Adipocyte (in vitro differentiated cells): Measurements from ENCODE around the gene SYNGR3.

Source experiments
- DNase-seq: peaks from one replicate; pipeline ENCODE4 v3.0.0-alpha.2; 2015; ENCODE audit warnings: low read depth
- H3K27me3 ChIP-seq: replicated peaks from 2 replicates; pipeline ENCODE4 v1.7.0; 2013; ENCODE audit warnings: mild to moderate bottlenecking, low read length, moderate library complexity; ENCODE audit not compliant: control insufficient read depth, insufficient read depth
- H3K36me3 ChIP-seq: 2 replicates; pipeline ENCODE4 v1.7.0; 2013; ENCODE audit warnings: low read length, mild to moderate bottlenecking, moderate library complexity; ENCODE audit not compliant: control insufficient read depth, insufficient read depth, severe bottlenecking
- H3K4me1 ChIP-seq: 2 replicates; pipeline ENCODE4 v1.7.0; 2013; ENCODE audit warnings: mild to moderate bottlenecking, low read length, moderate library complexity; ENCODE audit not compliant: control insufficient read depth, insufficient read depth
- H3K4me3 ChIP-seq: 2 replicates; pipeline ENCODE4 v1.7.0; 2013; ENCODE audit warnings: mild to moderate bottlenecking, low read length, moderate library complexity
- H3K9ac ChIP-seq: 2 replicates; pipeline ENCODE4 v1.7.0; 2013; ENCODE audit warnings: mild to moderate bottlenecking, low read length, moderate library complexity
- H3K9me3 ChIP-seq: 2 replicates; pipeline ENCODE4 v1.7.0; 2013; ENCODE audit warnings: mild to moderate bottlenecking, low read length, moderate library complexity; ENCODE audit not compliant: control insufficient read depth

Gene SYNGR3

GRCh38 chr16:1982013-1982433 is 7.7 kb upstream of the SYNGR3 start:
- H3K36me3 ChIP-seq: peaks cover 28% of the 10 kb centered on the region
- H3K9ac ChIP-seq: no peak overlapping the region
- DNase-seq: no peak
- peaks cover 15% of the 10 kb centered on the region for H3K4me1 ChIP-seq
- H3K4me3 ChIP-seq: no peak overlapping the region
- H3K9me3 ChIP-seq: no peaks in the 10 kb centered on the region
- H3K27me3 ChIP-seq: peaks cover 6% of the 10 kb centered on the region

- H3K36me3 ChIP-seq: peaks cover 19% of the 10 kb centered on the region
- no peaks in the 10 kb centered on the region for H3K9me3 ChIP-seq
- peaks cover 15% of the 10 kb centered on the region for H3K4me1 ChIP-seq
- H3K27me3 ChIP-seq: peaks cover 6% of the 10 kb centered on the region
- no peak for DNase-seq
- peak overlapping the region; percentile 78 for H3K9ac ChIP-seq
- peak overlapping the region; percentile 76 for H3K4me3 ChIP-seq
Observed at GRCh38 chr16:1982991-1983543, 6.7 kb upstream of the SYNGR3 start.

- Histone ChIP-seq H3K9ac (peak within 1 kb of the TSS; percentile 78), H3K27me3 (peaks cover 6% of the 10 kb centered on the region)
Observed at GRCh38 chr16:1983544-1984346, 6.0 kb upstream of the SYNGR3 start, which contains the start of gene GFER. TSS of gene GFER (plus strand) at chr16:1984193. CDS start at chr16:1984219, 26 bp downstream.

GRCh38 chr16:1984347-1985225 is 5.2 kb upstream of the SYNGR3 start:
- Histone ChIP-seq H3K4me1 (peaks cover 12% of the 10 kb centered on the region), H3K36me3 (peaks cover 11% of the 10 kb centered on the region), H3K4me3 (peak overlapping the region; percentile 76), H3K9ac (peak overlapping the region; percentile 78), H3K27me3 (peaks cover 10% of the 10 kb centered on the region), H3K9me3 (no peaks in the 10 kb centered on the region)
- peak; percentile 51 for DNase-seq

More at GRCh38 chr16:1983544-1984346, 6.0 kb upstream of the SYNGR3 start, which contains the start of gene GFER:
- H3K4me1 ChIP-seq: peaks cover 15% of the 10 kb centered on the region
- peak; percentile 96 for DNase-seq
- H3K36me3 ChIP-seq: peaks cover 13% of the 10 kb centered on the region
- H3K4me3 ChIP-seq: peak within 1 kb of the TSS; percentile 76
- H3K9me3 ChIP-seq: no peaks in the 10 kb centered on the region

- peaks cover 10% of the 10 kb centered on the region for H3K4me1 ChIP-seq
- peaks cover 11% of the 10 kb centered on the region for H3K36me3 ChIP-seq
- peak overlapping the region; percentile 78 for H3K9ac ChIP-seq
- no peaks in the 10 kb centered on the region for H3K9me3 ChIP-seq
- H3K27me3 ChIP-seq: peaks cover 12% of the 10 kb centered on the region
- no peak for DNase-seq
- H3K4me3 ChIP-seq: no peak overlapping the region
Observed at GRCh38 chr16:1985466-1986150, 4.2 kb upstream of the SYNGR3 start.

GRCh38 chr16:1987198-1987597 is 2.6 kb upstream of the SYNGR3 start:
- Histone ChIP-seq H3K36me3 (peaks cover 11% of the 10 kb centered on the region), H3K4me3 (no peak overlapping the region), H3K9ac (no peak overlapping the region), H3K9me3 (no peaks in the 10 kb centered on the region), H3K27me3 (peaks cover 18% of the 10 kb centered on the region), H3K4me1 (peaks cover 16% of the 10 kb centered on the region)
- no peak for DNase-seq

GRCh38 chr16:1990101-1990350 is 256 bp downstream of the SYNGR3 start:
- Histone ChIP-seq H3K27me3 (peaks cover 18% of the 10 kb centered on the region), H3K9ac (no peak overlapping the region), H3K4me1 (peaks cover 15% of the 10 kb centered on the region), H3K4me3 (no peak overlapping the region), H3K9me3 (no peaks in the 10 kb centered on the region), H3K36me3 (peaks cover 11% of the 10 kb centered on the region)
- no peak for DNase-seq

- Histone ChIP-seq H3K4me3 (no peak overlapping the region), H3K9me3 (no peaks in the 10 kb centered on the region), H3K36me3 (peaks cover 16% of the 10 kb centered on the region), H3K4me1 (peaks cover 10% of the 10 kb centered on the region), H3K27me3 (peaks cover 18% of the 10 kb centered on the region), H3K9ac (no peak overlapping the region)
- peak; percentile 29 for DNase-seq
Observed at GRCh38 chr16:1990351-1991134, 773 bp downstream of the SYNGR3 start.

GRCh38 chr16:1991135-1991551 is 1.4 kb downstream of the SYNGR3 start:
- no peak for DNase-seq
- peaks cover 12% of the 10 kb centered on the region for H3K36me3 ChIP-seq

GRCh38 chr16:1991588-1991947 is 1.8 kb downstream of the SYNGR3 start:
- H3K4me3 ChIP-seq: peak overlapping the region; percentile 73
- no peaks in the 10 kb centered on the region for H3K9me3 ChIP-seq
- peaks cover 11% of the 10 kb centered on the region for H3K4me1 ChIP-seq
- H3K9ac ChIP-seq: peak overlapping the region; percentile 56
- H3K36me3 ChIP-seq: peaks cover 8% of the 10 kb centered on the region
- peaks cover 18% of the 10 kb centered on the region for H3K27me3 ChIP-seq
- DNase-seq: no peak

More at GRCh38 chr16:1991135-1991551, 1.4 kb downstream of the SYNGR3 start:
- peaks cover 18% of the 10 kb centered on the region for H3K27me3 ChIP-seq
- no peak overlapping the region for H3K9ac ChIP-seq
- H3K4me3 ChIP-seq: no peak overlapping the region
- H3K9me3 ChIP-seq: no peaks in the 10 kb centered on the region
- H3K4me1 ChIP-seq: peaks cover 10% of the 10 kb centered on the region
